ENCODE data around the gene SRM.
"Not testable (repeated sequence)": the region's sequence is repeated elsewhere in the genome, so short reads cannot be mapped to it uniquely, and the experiment has no call there.

Gene SRM

DNA sequence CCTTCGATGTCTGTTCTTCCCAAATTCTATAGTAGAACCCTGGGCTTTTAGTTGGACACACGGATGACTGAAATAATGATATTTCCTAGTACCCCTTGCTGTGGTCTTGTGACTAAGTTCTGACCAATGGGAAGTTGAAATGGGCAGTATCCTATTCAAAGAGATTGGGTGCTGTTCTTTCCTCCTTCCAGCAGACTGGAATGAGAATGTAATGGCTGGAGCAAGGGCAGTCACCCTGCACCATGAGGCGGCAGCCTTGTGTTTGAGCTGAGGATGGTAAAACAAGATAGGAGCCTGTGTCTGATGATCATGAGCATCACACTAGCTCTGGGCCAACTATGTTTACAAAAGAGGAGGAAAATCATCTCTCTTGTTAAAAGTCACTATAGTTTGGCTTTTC, 5.1 kb upstream of the SRM start:
- DNase-seq (ENCODE audit: low read depth) = no peak

DNA sequence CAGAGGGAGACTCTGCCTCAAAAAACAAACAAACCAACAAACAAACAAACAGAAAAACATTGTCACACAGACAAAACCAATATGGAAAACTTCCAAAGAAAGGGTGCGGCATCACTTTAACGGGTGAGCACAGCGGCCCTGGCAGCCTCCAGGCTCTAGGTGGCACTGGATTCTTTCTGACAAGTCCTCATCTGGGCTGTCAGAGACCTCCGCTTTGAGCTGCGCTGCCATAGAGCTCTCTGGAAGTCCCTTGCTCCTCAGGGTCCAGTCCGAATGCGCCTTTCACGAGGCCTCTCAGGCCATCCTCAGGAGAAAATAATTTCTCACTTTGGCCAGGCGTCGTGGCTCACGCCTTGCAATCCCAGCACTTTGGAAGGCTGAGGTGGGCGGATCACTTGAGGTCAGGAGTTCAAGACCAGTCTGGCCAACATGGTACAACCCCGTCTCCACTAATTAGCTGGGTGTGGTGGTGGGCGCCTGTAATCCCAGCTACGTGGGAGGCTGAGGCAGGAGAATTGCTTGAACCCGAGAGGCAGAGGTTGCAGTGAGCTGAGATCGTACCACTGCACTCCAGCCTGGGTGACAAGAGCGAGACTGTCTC, 4.2 kb upstream of the SRM start:
- DNase-seq (ENCODE audit: low read depth) = not testable (repeated sequence)

DNA sequence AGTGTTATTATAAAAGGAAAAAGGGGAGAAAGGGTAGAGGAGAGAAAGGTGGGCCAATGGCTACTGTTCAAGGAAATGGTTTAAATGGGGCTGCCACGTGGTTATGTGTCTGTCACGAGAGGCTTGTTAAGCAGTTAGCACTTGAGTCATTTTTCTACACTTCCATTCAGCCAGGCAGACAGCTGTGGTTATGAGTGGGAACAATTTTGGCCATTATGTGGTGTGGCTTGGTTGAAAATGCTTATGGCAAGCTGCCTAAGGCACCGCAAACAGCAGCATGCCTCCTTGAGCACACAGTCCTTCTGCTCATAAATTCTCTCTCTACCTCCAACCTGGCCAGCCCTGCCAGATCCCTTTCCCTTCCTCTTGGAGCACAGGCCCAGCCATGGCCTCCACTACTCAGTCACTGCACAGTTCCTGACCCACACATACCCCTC, 3.2 kb upstream of the SRM start:
- no peak for DNase-seq (ENCODE audit: low read depth)

DNA sequence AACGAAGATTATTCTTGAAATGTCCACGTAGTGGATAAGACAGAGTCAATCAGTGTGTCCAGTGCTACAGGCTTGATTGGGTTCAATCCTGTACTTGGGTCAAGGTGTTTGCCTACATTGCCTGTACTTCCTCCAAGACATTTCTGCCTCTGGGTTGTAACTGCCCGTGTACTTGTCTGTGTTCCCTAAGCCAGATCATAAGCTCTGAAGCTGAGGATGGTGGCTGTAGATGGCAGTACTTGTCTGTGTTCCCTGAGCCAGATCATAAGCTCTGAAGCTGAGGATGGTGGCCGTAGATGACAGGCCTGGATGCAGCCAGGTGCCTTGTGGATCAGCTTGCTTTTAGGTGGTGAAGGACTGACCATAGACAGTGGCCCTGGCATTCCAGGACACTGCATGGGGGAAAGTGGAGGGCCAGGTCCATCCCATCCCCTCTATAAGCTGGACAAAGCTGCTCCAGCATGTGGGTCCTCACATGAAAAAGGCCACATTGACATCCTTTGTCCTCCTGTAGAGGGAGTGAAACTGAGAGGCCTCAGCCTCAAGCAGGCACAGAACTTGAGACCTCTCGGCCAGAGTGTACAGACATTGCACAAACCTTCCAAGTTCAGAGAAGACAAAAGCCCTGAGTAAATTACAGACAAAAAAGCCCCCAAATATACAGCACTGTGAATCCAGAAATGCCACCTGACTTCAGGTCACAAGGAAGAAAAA, 2.0 kb upstream of the SRM start:
- DNase-seq (ENCODE audit: low read depth) = no peak

DNA sequence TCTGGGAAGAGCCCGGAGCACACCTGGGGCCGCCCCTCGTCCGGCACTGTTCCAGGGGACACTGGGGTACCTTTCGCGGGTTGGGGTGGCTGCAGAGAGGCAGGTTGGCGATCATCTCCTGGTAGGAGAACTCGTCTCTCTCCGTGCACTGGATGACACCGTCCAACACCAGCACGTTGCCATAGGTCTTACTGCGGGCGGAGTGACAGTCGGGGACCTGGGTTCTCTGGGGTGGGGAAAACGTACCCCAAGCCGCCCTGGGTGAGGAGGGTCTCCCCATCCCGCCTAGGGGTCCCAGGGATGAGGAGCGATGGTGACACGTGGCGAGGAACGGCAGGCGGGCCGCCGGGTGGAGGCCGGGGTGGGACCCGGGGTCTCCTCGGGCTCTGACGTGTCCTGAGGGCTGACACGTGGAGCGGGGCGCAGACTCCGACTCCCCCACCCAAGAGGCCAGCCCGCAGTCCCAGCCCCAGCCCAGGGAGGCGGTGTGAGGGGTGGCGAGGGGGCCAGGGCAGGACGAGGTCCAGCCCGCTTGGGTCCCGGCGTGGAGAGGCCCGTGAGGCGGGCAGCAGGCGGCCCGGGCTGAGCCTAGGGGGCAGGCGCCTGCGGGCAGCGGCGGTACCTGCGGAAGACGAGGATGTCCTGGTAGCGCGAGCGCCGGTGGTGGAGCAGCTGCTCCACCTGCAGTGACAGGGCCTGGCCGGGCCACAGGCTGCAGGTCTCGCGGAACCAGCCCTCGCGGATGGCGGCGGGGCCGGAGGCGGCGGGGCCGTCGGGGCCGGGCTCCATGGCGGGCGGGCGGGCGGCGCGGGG, 457 bp downstream of the SRM start:
- no peak for DNase-seq (ENCODE audit: low read depth)

DNA sequence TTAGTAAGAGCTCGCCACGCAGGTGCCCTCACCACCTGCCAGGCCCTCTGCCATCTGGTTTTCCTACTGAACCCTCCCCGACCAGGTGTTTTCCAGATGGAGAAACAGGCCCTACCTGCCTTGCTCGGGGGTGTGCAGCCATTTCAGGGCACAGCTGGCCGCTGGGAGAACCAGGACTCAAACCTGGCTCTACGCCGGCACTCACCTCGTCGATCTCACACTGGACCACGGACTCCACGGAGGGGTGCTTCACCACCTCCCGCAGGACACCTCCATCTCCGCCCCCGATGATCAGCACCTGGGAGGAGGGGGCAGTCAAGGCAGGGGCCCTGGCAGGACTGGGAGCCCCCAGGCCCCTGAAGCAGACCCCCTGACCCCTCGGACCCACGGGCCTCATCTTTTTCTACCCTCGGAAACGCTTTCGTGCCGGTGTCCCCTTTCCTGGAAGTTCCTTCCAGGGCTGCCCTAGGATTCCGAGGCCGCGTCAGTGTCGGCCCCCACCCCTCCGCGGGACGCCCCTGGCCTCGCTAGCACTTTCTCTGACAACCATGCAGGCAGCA, 1.1 kb downstream of the SRM start:
- DNase-seq (ENCODE audit: low read depth) = no peak

DNA sequence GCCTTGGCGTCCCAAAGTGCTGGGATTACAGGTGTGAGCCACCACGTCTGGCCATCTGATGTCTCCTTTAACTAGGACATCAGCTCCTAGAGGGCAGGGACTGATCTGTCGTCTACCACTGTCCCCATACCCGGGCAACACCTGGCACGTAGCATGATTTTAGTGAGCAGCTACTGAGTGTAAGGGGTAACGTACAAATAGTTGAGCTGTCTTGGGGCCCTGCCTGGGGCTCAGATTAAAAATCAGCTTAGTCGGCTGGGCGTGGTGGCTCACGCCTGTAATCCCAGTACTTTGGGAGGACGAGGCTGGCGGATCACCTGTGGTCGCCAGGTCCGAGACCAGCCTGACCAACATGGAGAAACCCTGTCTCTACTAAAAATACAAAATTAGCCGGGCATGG, 1.8 kb downstream of the SRM start:
- DNase-seq (ENCODE audit: low read depth) = no peak

DNA sequence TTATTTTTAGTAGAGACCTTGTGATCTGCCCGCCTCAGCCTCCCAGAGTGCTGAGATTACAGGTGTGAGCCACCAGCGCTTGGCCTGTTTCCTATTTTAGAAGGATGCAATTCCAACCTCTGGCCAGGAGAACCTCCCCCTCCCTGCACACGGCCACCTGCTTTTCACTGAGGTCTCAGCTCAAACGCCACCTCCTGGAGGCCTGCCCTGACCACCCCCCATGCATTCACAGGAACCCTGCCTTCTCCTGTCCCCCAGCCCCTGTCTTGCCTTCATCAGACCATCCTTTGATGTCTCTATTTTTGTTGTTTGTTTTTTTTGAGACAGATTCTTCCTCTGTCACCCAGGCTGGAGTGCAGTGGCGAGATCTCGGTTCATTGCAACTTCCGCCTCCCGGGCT, 2.3 kb downstream of the SRM start:
- DNase-seq (ENCODE audit: low read depth) = no peak

DNA sequence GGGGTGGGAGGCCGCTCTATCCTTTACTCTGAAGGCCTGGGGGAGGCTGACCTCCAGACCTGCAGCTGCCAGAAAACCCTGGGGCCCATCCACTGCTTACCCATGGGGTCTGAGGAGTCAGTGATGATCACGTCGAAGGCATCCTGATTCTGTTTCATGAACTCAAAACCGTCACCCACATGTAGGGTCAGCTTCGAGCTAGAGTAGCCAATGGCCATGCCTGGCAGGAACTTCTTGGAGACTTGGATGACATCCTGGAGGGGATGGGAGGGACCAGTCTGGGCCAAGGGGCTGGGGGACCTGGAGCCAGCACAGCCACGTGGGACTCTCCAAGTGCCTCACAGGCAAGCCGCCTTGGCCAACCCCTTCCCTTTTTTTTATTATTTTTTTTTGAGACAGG, 3.3 kb downstream of the SRM start:
- no peak for DNase-seq (ENCODE audit: low read depth)

DNA sequence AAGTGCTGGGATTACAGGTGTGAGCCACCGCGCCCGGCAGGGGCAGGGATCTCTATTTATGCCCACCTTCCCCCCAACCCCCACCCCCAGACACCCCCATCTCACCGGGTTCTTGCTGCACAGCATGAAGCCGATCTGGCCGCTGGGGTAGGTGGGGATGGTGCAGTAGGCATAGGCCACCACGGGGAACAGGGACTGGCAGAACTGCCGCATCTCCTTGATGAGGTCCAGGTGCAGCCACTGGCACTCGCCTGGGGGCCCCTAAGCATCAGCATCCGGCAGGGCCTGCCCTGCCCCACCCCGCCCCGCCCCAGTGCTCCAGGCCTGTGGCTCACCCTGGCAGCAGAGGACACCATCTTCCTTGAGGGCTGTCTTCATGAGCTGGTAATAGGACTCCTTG, 4.1 kb downstream of the SRM start:
- no peak for DNase-seq (ENCODE audit: low read depth)

DNA sequence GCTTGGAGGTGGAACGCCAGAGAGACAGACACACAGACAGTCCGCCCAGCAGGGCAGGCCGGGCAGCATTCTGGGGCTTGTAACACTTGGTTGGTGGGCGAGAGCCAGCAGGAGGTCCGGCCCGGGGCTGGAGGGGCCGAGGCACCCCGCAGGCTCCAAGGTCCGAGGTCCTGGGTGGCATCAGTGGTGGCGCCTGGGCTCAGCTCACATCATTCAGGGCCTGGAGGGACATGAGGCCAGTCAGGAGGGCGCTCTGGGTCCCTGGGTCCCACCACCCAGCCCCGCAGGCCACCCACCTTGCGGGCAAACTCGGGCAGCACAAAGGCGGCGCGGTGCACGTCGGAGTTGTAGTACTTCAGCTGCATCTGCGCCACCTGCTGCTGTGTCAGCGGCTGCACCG, 5.2 kb downstream of the SRM start:
- no peak for DNase-seq (ENCODE audit: low read depth)

DNA sequence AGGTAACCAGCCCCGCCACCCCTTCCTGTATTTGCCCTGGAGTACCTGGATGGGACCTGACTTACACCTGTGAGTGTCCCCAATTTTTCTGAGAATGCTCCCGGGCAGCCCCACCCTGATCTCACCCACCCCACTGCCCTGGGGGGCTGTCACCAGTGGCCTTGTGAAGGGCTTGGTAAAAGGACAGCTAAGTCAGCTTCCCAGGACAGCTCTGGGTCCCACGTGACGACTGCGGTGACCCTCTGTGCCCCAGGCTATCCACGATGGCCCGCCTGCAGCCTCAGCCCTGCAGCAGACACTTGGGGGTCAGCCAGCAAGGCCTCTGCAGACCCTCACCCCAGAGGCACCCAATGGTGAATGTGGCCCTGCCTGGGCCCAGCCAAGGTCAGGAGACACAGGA, 5.6 kb downstream of the SRM start:
- DNase-seq (ENCODE audit: low read depth) = no peak

DNA sequence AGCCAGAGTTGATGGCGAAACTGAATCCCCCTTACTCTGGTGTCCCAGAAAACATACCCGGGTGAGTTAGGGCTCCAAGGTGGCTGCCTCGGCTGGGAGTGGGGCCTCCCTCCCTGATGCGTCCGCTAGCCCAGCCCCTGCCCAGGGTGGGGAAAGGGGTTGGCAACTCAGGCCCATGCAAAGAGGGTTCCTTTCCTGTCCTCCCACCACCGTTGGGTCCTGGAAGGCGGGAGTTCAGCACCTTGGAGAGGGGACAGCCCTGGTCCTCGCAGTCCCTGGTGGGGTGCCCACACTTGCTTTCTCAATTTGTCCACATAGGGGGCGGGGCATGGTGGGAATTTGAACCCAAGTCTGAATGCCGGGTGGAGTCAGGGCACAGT, 6.1 kb downstream of the SRM start:
- no peak for DNase-seq (ENCODE audit: low read depth)

DNA sequence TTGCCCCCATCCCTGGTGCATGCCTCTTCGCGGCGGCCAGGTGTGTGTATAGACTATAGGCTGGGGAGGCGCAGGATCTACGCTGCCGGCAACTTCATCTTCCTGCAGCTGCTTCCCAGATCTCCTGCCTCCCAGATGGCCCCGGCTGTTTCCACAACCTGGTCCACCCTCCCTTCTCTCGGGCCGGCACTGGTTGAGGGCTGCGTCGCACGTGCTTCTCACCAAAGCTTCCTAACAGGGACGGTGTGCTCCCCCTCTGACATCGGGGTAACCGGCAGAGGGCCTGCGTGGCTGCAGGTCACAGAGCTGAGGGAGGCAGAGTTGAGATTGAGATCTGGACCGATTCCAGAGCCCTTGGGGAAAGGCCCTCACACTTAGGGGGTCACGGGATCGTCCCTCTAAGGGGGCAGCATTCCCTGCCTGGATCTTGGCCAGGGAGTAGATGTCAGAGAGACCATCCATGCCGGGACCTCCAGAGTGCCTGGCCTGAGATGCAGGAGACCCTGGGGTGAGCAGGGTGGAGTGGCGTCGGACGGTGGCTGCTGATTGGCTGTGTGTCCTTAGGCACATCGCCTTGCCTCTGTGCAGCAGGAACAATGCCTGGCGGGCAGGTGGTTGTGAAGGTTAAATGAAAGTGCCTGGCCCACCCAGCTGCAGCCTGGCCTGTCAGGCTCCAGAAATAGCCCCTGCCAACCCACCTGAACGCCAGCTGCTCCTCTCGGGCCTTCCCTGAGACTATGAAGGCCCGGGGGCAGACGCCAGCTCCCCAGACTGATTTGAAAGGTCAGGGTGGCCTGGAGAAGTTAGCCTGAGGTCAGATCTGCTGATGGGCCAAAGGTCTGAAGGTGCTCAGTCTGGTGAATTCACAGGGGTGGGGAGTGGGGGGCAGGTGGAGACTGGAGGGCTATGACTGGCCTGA, 6.7 kb downstream of the SRM start:
- DNase-seq (ENCODE audit: low read depth) = no peak

DNA sequence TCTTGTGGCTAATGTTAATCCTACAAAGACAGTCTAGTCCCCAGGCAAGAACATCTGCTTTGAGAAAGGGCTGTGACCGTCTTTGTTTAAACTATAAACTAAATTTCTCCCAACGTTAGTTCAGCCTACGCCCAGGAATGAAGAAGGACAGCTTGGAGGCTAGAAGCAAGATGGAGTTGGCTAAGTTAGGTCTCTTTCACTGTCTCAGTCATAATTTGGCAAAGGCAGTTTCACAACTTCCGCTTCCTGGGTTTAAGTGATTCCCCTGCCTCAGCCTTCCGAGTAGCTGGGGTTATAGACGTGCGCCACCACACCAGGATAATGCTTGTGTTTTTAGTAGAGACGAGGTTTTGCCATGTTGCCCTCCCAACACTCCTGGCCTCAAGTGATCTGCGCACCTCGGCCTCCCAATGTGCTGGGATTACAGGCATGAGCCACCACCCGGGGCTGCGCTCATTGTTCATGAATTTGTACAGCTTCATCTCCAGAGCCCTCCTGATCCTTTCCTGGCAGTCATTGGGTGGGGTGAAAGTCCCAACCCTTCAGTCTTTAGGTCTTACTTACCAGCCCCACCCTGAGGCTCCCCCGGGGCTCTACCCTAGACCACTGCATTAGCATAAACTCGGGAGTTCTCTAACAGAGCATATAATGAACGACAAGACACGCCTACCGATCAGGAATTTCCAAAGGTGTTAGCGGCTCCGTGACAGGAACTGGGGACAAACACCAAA, 7.9 kb downstream of the SRM start:
- no peak for DNase-seq (ENCODE audit: low read depth)

DNA sequence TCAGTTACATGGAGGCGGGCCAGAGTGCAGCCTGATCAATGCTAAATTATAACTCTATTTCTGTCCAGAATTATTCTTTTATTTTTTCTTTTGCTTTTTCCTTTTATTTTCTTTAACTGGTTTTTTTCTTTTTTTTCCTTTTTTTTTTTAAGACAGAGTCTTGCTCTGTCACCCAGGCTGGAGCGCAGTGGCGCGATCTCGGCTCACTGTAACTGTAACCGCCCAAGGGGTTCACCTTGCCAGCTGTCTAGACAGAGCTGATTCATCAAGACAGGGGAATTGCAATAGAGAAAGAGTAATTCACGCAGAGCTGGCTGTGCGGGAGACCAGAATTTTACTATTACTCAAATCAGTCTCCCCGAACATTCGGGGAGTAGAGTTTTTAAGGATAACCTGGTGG, 8.7 kb downstream of the SRM start:
- not testable (repeated sequence) for DNase-seq (ENCODE audit: low read depth)

DNA sequence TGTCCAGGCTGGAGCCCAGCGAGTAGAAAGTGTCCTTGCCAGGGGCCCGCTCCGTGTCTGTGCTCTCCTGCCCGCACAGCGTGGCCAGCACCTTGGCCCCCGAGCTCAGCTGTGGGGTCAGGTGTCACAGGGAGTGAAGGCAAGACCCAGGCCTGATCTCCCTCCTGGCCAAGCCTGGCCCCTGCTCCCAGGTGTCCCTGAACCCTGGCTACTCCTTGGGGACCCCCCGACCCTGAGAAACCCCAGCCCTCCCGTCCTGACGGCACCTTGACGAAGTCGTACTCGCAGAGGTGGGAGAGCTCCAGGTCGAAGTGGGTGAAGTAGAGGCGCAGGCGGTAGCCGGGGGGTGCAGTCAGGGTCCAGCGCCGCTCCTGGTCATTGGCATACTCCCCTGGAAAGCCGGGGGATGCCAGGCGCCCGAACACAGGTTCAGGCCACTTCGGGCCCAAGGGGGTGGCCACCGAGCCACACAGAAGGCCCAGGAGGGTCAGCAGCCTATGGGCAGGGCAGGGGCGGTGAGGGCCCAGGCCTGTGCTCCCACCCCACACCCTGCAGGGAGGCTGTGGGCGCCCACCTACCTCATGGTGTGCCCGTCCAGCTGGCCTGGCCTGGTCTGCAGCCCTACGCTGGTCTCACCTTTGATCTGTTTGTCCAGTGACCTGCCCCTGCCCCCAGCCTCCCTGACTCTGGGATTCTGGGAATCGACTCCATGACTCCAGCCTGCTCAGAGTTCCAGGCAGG, 13.0 kb downstream of the SRM start, which contains the start of gene MASP2:
MASP2 (minus strand) TSS at position 615 of the 741 bp plus-strand sequence; CDS start at position 583, 32 bp downstream.
- DNase-seq (ENCODE audit: low read depth) = no peak

DNA sequence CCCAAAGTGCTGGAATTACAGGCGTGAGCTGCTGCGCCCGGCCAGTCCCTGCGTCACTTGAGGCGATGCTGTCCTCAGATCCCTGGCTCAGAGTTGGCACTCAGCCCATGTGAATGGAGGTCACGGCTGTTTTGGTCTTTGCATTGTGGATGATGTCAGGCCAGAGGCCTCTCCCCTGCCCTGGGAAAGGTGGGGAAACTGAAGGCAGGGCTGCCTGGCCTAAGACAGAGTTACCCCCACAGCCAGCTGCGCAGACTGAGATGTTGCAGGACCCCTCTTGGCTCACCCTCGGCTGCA, 13.6 kb downstream of the SRM start:
- no peak for DNase-seq (ENCODE audit: low read depth)

DNA sequence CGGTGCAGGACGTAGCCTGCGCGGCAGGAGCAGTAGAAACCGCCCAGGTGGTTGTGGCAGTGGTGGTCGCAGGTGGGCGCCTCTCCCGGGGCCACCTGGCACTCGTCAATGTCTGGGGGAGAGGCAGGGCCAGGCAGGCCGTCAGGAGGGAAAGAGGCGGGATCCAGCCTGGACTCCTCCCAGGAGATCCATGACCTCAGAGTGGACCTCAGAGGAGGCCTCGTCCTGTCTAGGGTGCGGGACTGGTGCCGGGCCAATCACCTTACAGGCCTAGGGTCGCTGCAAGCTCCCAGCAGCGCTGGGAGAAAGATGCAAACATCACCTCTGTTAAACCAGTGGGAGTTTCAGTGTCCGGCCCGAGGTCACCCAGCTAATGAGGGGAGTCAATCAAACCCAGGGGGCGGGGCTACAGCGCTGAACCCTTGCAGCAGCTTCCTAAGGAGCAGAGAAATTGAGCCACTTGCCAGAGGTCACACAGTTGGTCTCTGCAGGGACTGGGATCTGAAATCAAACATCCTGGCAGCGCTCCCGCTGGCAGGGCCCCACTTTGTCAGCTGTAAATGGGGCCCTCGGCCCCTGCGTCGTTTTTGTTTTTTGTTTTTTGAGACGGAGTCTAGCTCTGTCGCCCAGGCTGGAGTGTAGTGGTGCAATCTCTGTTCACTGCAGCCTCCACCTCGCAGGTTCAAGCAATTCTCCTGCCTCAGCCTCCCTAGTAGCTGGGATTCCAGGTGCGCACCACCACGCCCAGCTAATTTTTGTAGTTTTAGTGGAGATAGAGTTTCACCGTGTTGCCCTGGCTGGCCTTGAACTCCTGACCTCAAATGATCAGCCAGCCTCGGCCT, 14.2 kb downstream of the SRM start:
- no peak for DNase-seq (ENCODE audit: low read depth)

All from activated T-cell treated with anti-CD3 and anti-CD28 coated beads for 48 hours (primary cell).